ENCODE measurements around the gene PKLR.
A peak's percentile ranks its signal among the peaks of the same experiment; 100 is the strongest.

The PKLR gene

GRCh38 chr1:155323729-155324036 is 22.4 kb upstream of the PKLR start:
- DNase-seq (ENCODE audit: extremely low spot score) = peak; percentile 89
- TF ChIP-seq CTCF (IDR thresholded peaks at IDR 0.05; ENCODE audit: control extremely low read depth, extremely low read depth, low read depth, missing control alignments) = no peak
- CTCF ChIA-PET = interaction anchor here (0.7 to 10.7 kb wide), 20 partner anchors 9 to 506 kb away, joined by 3 to 150 read pairs (median 4); partner anchors contain the start of genes CLK2, FDPS, HCN3 and MSTO1
- POLR2A ChIA-PET = interaction anchor here (0.5 to 1.0 kb wide), 4 partner anchors 16 to 1192 kb away, joined by 3 to 9 read pairs (median 6); partner anchors contain the start of gene FDPS

GRCh38 chr1:155322953-155323728 is 21.9 kb upstream of the PKLR start:
- peak; percentile 87 for DNase-seq (ENCODE audit: extremely low spot score)
- ChIA-PET POLR2A (interaction anchor here (0.5 to 1.0 kb wide), 3 partner anchors 15 to 1003 kb away, joined by 4 to 9 read pairs (median 9); partner anchors contain the start of gene FDPS), CTCF (interaction anchor here (0.7 to 10.7 kb wide), 27 partner anchors 10 to 506 kb away, joined by 3 to 150 read pairs (median 4); partner anchors contain the start of genes CLK2, FDPS, HCN3 and MSTO1)
- peak; percentile 95 for TF ChIP-seq CTCF (IDR thresholded peaks at IDR 0.05; ENCODE audit: control extremely low read depth, extremely low read depth, low read depth, missing control alignments)

GRCh38 chr1:155322571-155322952 is 21.3 kb upstream of the PKLR start:
- TF ChIP-seq CTCF (IDR thresholded peaks at IDR 0.05; ENCODE audit: control extremely low read depth, extremely low read depth, low read depth, missing control alignments) = no peak
- ChIA-PET CTCF (interaction anchor here (0.6 to 10.7 kb wide), 17 partner anchors 9 to 622 kb away, joined by 3 to 150 read pairs (median 5); partner anchors contain the start of genes FDPS, KRTCAP2 and THBS3), POLR2A (no interaction called here)
- no peak for DNase-seq (ENCODE audit: extremely low spot score)

- ChIA-PET POLR2A (interaction anchor here (1.0 kb wide), 1 partner anchor 13 kb away, joined by 3 read pairs; the partner anchor contains the start of gene FDPS), CTCF (interaction anchor here (0.6 to 10.7 kb wide), 15 partner anchors 9 to 623 kb away, joined by 3 to 150 read pairs (median 5); partner anchors contain the start of genes FDPS, KRTCAP2 and THBS3)
- DNase-seq (ENCODE audit: extremely low spot score) = no peak
- no peak for TF ChIP-seq CTCF (IDR thresholded peaks at IDR 0.05; ENCODE audit: control extremely low read depth, extremely low read depth, low read depth, missing control alignments)
Observed at GRCh38 chr1:155321639-155322503, 20.6 kb upstream of the PKLR start.

- DNase-seq (ENCODE audit: extremely low spot score) = peak; percentile 81
- POLR2A ChIA-PET = interaction anchor here (0.6 to 1.0 kb wide), 2 partner anchors 13 to 51 kb away, joined by 3 read pairs; partner anchors contain the start of gene FDPS
- CTCF ChIA-PET = interaction anchor here (0.7 to 10.7 kb wide), 8 partner anchors 10 to 236 kb away, joined by 3 to 150 read pairs (median 4); partner anchors contain the start of gene KRTCAP2
- no peak for TF ChIP-seq CTCF (IDR thresholded peaks at IDR 0.05; ENCODE audit: control extremely low read depth, extremely low read depth, low read depth, missing control alignments)
Observed at GRCh38 chr1:155320661-155321617, 19.7 kb upstream of the PKLR start, which contains the start of gene RUSC1. Gene RUSC1, plus strand, starts transcription at chr1:155320894. Its CDS starts 880 bp downstream, at chr1:155321774.
